Hepatocyte (in vitro differentiated cells): ENCODE data around the gene TSR3. TPM values are rescaled to one million over a fixed set of nuclear protein-coding genes. Genes with fewer than 3 reads are reported as not detected.

Source experiments
- DNase-seq: peaks from one replicate; pipeline ENCODE4 v3.0.0-alpha.2; 2016; ENCODE audit warnings: low spot score
- H2AFZ ChIP-seq: fragments of 200-600 bp; sonication (generic); 2 replicates; pipeline ENCODE4 v1.6.0; 2016; ENCODE audit warnings: antibody characterized with exemption, mild to moderate bottlenecking
- H3K27ac ChIP-seq: fragments of 200-600 bp; sonication (generic); 2 replicates; pipeline ENCODE4 v1.5.1; 2016; ENCODE audit warnings: mild to moderate bottlenecking
- H3K27me3 ChIP-seq: fragments of 200-600 bp; sonication (generic); 2 replicates; pipeline ENCODE4 v1.6.1; 2016
- H3K36me3 ChIP-seq: fragments of 200-600 bp; sonication (generic); replicated peaks from 2 replicates; pipeline ENCODE4 v1.5.1; 2016; ENCODE audit warnings: low read depth; ENCODE audit not compliant: insufficient read depth
- H3K4me1 ChIP-seq: fragments of 200-600 bp; sonication (generic); 2 replicates; pipeline ENCODE4 v1.5.1; 2016; ENCODE audit warnings: mild to moderate bottlenecking, moderate library complexity; ENCODE audit not compliant: insufficient read depth
- H3K4me2 ChIP-seq: fragments of 200-600 bp; sonication (generic); 2 replicates; pipeline ENCODE4 v1.6.0; 2016
- H3K4me3 ChIP-seq: fragments of 200-600 bp; sonication (generic); 2 replicates; pipeline ENCODE4 v1.5.1; 2016; ENCODE audit warnings: mild to moderate bottlenecking
- H3K79me2 ChIP-seq: fragments of 200-600 bp; sonication (generic); 2 replicates; pipeline ENCODE4 v1.6.0; 2017; ENCODE audit warnings: mild to moderate bottlenecking
- H3K9me2 ChIP-seq: fragments of 200-600 bp; sonication (generic); replicated peaks from 2 replicates; pipeline ENCODE4 v1.6.0; 2017; ENCODE audit warnings: mild to moderate bottlenecking; ENCODE audit not compliant: insufficient read depth
- H3K9me3 ChIP-seq: fragments of 200-600 bp; sonication (generic); 2 replicates; pipeline ENCODE4 v1.5.1; 2016; ENCODE audit warnings: low read depth, mild to moderate bottlenecking
- H4K20me1 ChIP-seq: fragments of 200-600 bp; sonication (generic); 2 replicates; pipeline ENCODE4 v1.6.0; 2016; ENCODE audit warnings: mild to moderate bottlenecking; ENCODE audit not compliant: insufficient read depth, poor library complexity, severe bottlenecking
- CTCF ChIP-seq: fragments of 200-600 bp; sonication (generic); IDR thresholded peaks from 2 replicates; pipeline ENCODE4 v1.5.1; 2016; ENCODE audit warnings: antibody characterized with exemption, mild to moderate bottlenecking; ENCODE audit not compliant: poor library complexity
- EZH2 ChIP-seq: fragments of 200-600 bp; sonication (generic); IDR thresholded peaks from 2 replicates; pipeline ENCODE4 v1.6.1; 2016; ENCODE audit warnings: antibody characterized with exemption, mild to moderate bottlenecking, borderline replicate concordance
- EZH2phosphoT487 ChIP-seq: fragments of 200-600 bp; sonication (generic); IDR thresholded peaks from one replicate; pipeline ENCODE4 v1.6.1; 2018; ENCODE audit warnings: antibody characterized with exemption, mild to moderate bottlenecking, low read depth, moderate library complexity; ENCODE audit not compliant: unreplicated experiment, severe bottlenecking
- WGBS: methylation state at CpG from one replicate; pipeline ENCODE4 v1.1.6; 2016; ENCODE audit warnings: low lambda C conversion rate; ENCODE audit errors: missing lambda C conversion rate; 5-methylcytosine and 5-hydroxymethylcytosine counted together
- polyA plus RNA-seq: library from polyadenylated mRNA; unstranded; fragments of >200 nt; fragmentation: Nextera tagmentation; extraction: Ambion mirVana; gene quantifications from 2 replicates; pipeline ENCODE4 v1.2.1, GENCODE V29; 2016
- total RNA-seq: library from RNA; depleted of rRNA; stranded (reverse); fragments of >200 nt; gene quantifications from 2 replicates; pipeline ENCODE4 v1.2.3, GENCODE V29; 2014

The TSR3 gene
- total and polyA plus RNA-seq, 2 experiments from 2014 or later: 73.0 to 137 TPM

- H3K27ac ChIP-seq: no peak overlapping the region
- H3K36me3 ChIP-seq: no peaks in the 10 kb centered on the region
- no peaks in the 10 kb centered on the region for H3K9me3 ChIP-seq
- DNase-seq: no peak
- H4K20me1 ChIP-seq: no peaks in the 10 kb centered on the region
- no peak overlapping the region for H3K4me3 ChIP-seq
- no peak overlapping the region for H3K4me2 ChIP-seq
- H3K9me2 ChIP-seq: no peaks in the 10 kb centered on the region
- H3K79me2 ChIP-seq: no peaks in the 10 kb centered on the region
- no peak overlapping the region for H2AFZ ChIP-seq
- H3K27me3 ChIP-seq: no peaks in the 10 kb centered on the region
- 96% methylated on average over 21 of the region's 21 CpGs for WGBS
- TF ChIP-seq EZH2 (no peak), CTCF (no peak), EZH2phosphoT487 (no peak)
- H3K4me1 ChIP-seq: no peaks in the 10 kb centered on the region
These were observed 42.0 kb upstream of the TSR3 start for GRCh38 chr16:1393613-1394176.

GRCh38 chr16:1392826-1393225 is 41.1 kb upstream of the TSR3 start:
- WGBS: 97% methylated on average over 17 of the region's 17 CpGs
- Histone ChIP-seq H4K20me1 (no peaks in the 10 kb centered on the region), H3K79me2 (no peaks in the 10 kb centered on the region), H3K27me3 (no peaks in the 10 kb centered on the region), H3K36me3 (no peaks in the 10 kb centered on the region), H3K4me2 (no peak overlapping the region), H3K9me2 (no peaks in the 10 kb centered on the region), H3K4me3 (no peak overlapping the region), H3K27ac (no peak overlapping the region), H2AFZ (no peak overlapping the region), H3K4me1 (no peaks in the 10 kb centered on the region), H3K9me3 (no peaks in the 10 kb centered on the region)
- TF ChIP-seq EZH2: no peak
- no peak for TF ChIP-seq CTCF
- TF ChIP-seq EZH2phosphoT487: no peak
- no peak for DNase-seq

- no peak overlapping the region for H3K27ac ChIP-seq
- no peak overlapping the region for H3K4me3 ChIP-seq
- H3K36me3 ChIP-seq: no peaks in the 10 kb centered on the region
- 96% methylated on average over 27 of the region's 28 CpGs for WGBS
- H3K9me2 ChIP-seq: no peaks in the 10 kb centered on the region
- H3K4me1 ChIP-seq: no peaks in the 10 kb centered on the region
- no peaks in the 10 kb centered on the region for H3K9me3 ChIP-seq
- H3K79me2 ChIP-seq: no peaks in the 10 kb centered on the region
- DNase-seq: no peak
- no peak overlapping the region for H3K4me2 ChIP-seq
- H2AFZ ChIP-seq: no peak overlapping the region
- H4K20me1 ChIP-seq: no peaks in the 10 kb centered on the region
- TF ChIP-seq EZH2 (no peak), EZH2phosphoT487 (no peak), CTCF (no peak)
- no peaks in the 10 kb centered on the region for H3K27me3 ChIP-seq
These were observed 38.6 kb upstream of the TSR3 start for GRCh38 chr16:1390239-1390779.

GRCh38 chr16:1389762-1390161 is 38.1 kb upstream of the TSR3 start:
- H2AFZ ChIP-seq: no peak overlapping the region
- no peaks in the 10 kb centered on the region for H3K4me1 ChIP-seq
- no peaks in the 10 kb centered on the region for H3K9me3 ChIP-seq
- H3K27me3 ChIP-seq: no peaks in the 10 kb centered on the region
- H3K9me2 ChIP-seq: no peaks in the 10 kb centered on the region
- H4K20me1 ChIP-seq: no peaks in the 10 kb centered on the region
- TF ChIP-seq EZH2: no peak
- no peak for DNase-seq
- over 99% methylated on average over 7 of the region's 7 CpGs for WGBS
- H3K36me3 ChIP-seq: no peaks in the 10 kb centered on the region
- no peak overlapping the region for H3K4me2 ChIP-seq
- H3K79me2 ChIP-seq: no peaks in the 10 kb centered on the region
- H3K27ac ChIP-seq: no peak overlapping the region
- no peak overlapping the region for H3K4me3 ChIP-seq
